Testis (tissue), 3 donors: Measurements from ENCODE around the gene DMWD. TPM values are rescaled to one million over a fixed set of nuclear protein-coding genes. Genes with fewer than 3 reads are reported as not detected.

Experiments used
- DNase-seq: peaks from one replicate; pipeline ENCODE4 v3.0.0-alpha.2; 2019
- H3K27ac ChIP-seq, 2 donors: fragments of 200-600 bp; sonication (generic); one replicate each; pipeline ENCODE4 v1.5.1; 2019
- H3K27me3 ChIP-seq: fragments of 200-600 bp; sonication (generic); one replicate; pipeline ENCODE4 v1.5.1; 2019
- H3K36me3 ChIP-seq: fragments of 200-600 bp; sonication (generic); one replicate; pipeline ENCODE4 v1.5.1; 2017; ENCODE audit warnings: low read depth; ENCODE audit errors: missing control alignments
- H3K4me1 ChIP-seq: fragments of 200-600 bp; sonication (generic); one replicate; pipeline ENCODE4 v1.5.1; 2019
- H3K4me3 ChIP-seq, 2 donors: fragments of 200-600 bp; sonication (generic); one replicate each; pipeline ENCODE4 v1.5.1; 2017 to 2019
- H3K9me3 ChIP-seq: fragments of 200-600 bp; sonication (generic); one replicate; pipeline ENCODE4 v1.5.1; 2017
- CTCF ChIP-seq, 3 experiments: fragments of 450-650 bp in 2 of 3; fragments of 200-600 bp in 1 of 3; sonication (generic) in 1 of 3; IDR thresholded peaks; one replicate each; pipeline ENCODE4 v1.5.1; 2016 to 2019; ENCODE audit warnings: antibody characterized with exemption in 3 of 3, mild to moderate bottlenecking in 2 of 3, moderate library complexity in 1 of 3
- POLR2A ChIP-seq: fragments of 450-650 bp; IDR thresholded peaks from one replicate; pipeline ENCODE4 v1.6.1; 2017; ENCODE audit warnings: antibody characterized with exemption, mild to moderate bottlenecking, moderate library complexity
- WGBS, 2 donors: methylation state at CpG; one replicate each; pipeline ENCODE4 v1.1.5; 2018; 5-methylcytosine and 5-hydroxymethylcytosine counted together
- intact Hi-C: fragments of 100-400 bp; cut with DNase I; formaldehyde crosslinking; loops from one replicate; pipeline ENCODE4 v1.15.1; 2023; ENCODE audit warnings: low total_unique reads
- polyA plus RNA-seq: library from polyadenylated mRNA; stranded (reverse); fragments of 350-450 nt; fragmentation: Illumina TruSeq; extraction: RNeasy Lipid Tissue Mini Kit (QIAGEN cat#74804); gene quantifications from one replicate; pipeline ENCODE4 v1.2.3, GENCODE V29; 2014; ENCODE audit warnings: low read depth, low replicate concordance; ENCODE audit not compliant: insufficient read depth
- total RNA-seq, 2 donors: library from RNA; depleted of rRNA; stranded (reverse); fragments of >200 nt; gene quantifications; one replicate each; pipeline ENCODE4 v1.2.3, GENCODE V29; 2016

Gene DMWD
- total and polyA plus RNA-seq, 3 donors from 2014 or later: 59.0 to 124 (median 111) TPM

GRCh38 chr19:45828523-45828922 lies 35.9 kb upstream of the DMWD start:
- H3K36me3 ChIP-seq: no peaks in the 10 kb centered on the region
- intact Hi-C loops: no loop called here
- H3K4me3 ChIP-seq: no peak overlapping the region
- H3K27ac ChIP-seq: no peak overlapping the region
- 85 to 88% methylated on average over 9 of the region's 9 CpGs for WGBS, 2 donors
- H3K27me3 ChIP-seq: no peaks in the 10 kb centered on the region
- H3K4me1 ChIP-seq: no peaks in the 10 kb centered on the region
- no peaks in the 10 kb centered on the region for H3K9me3 ChIP-seq
- TF ChIP-seq POLR2A: no peak
- no peak for TF ChIP-seq CTCF (IDR thresholded peaks at IDR 0.05)
- no peak for DNase-seq

- Histone ChIP-seq H3K27me3 (no peaks in the 10 kb centered on the region), H3K9me3 (no peaks in the 10 kb centered on the region), H3K27ac (no peak overlapping the region), H3K4me1 (no peaks in the 10 kb centered on the region), H3K4me3 (no peak overlapping the region), H3K36me3 (no peaks in the 10 kb centered on the region)
- WGBS, 2 donors: 88 to 90% methylated on average over 16 of the region's 16 CpGs
- TF ChIP-seq POLR2A: no peak
- TF ChIP-seq CTCF (IDR thresholded peaks at IDR 0.05): no peak
- intact Hi-C loops: no loop called here
- no peak for DNase-seq
Observed at GRCh38 chr19:45827459-45828093, 34.9 kb upstream of the DMWD start.

GRCh38 chr19:45826934-45827333 lies 34.3 kb upstream of the DMWD start:
- Histone ChIP-seq H3K27me3 (no peaks in the 10 kb centered on the region), H3K4me3 (no peak overlapping the region), H3K4me1 (no peaks in the 10 kb centered on the region), H3K36me3 (no peaks in the 10 kb centered on the region), H3K9me3 (no peaks in the 10 kb centered on the region), H3K27ac (no peak overlapping the region)
- TF ChIP-seq CTCF (IDR thresholded peaks at IDR 0.05) (no peak), POLR2A (no peak)
- 69 to 81% methylated on average over 10 to 11 of the region's 11 CpGs for WGBS, 2 donors
- no peak for DNase-seq
- intact Hi-C loops: no loop called here

- WGBS, 2 donors: 76 to 78% methylated on average over 21 to 22 of the region's 22 CpGs
- Histone ChIP-seq H3K27me3 (no peaks in the 10 kb centered on the region), H3K36me3 (no peaks in the 10 kb centered on the region), H3K27ac (no peak overlapping the region), H3K4me1 (no peaks in the 10 kb centered on the region), H3K9me3 (no peaks in the 10 kb centered on the region), H3K4me3 (no peak overlapping the region)
- DNase-seq: no peak
- intact Hi-C loops: no loop called here
- no peak for TF ChIP-seq CTCF (IDR thresholded peaks at IDR 0.05)
- no peak for TF ChIP-seq POLR2A
Observed at GRCh38 chr19:45825917-45826893, 33.6 kb upstream of the DMWD start.
